Central memory CD8-positive, alpha-beta T cell (primary cell): Measurements from ENCODE around the gene CEP192.

Source experiments
- ATAC-seq: fragments of 150-1000 bp; cut with Tn5 transposase; replicated peaks from 2 replicates; pipeline ENCODE4 v1.10.0; 2022; ENCODE audit warnings: mild to moderate bottlenecking, moderate FRiP score, moderate number of reproducible peaks; ENCODE audit not compliant: poor library complexity, severe bottlenecking; ENCODE audit errors: extremely low read depth
- DNase-seq, 2 donors: peaks; one replicate each; pipeline ENCODE4 v3.0.0; 2021; ENCODE audit warnings: low spot score in 2 of 2
- H3K27ac Mint-ChIP-seq: one replicate; pipeline ENCODE4 v1.8.0; 2022; ENCODE audit warnings: low read depth, mild to moderate bottlenecking, moderate library complexity, mixed read lengths
- H3K27me3 Mint-ChIP-seq: one replicate; pipeline ENCODE4 v1.8.0; 2022; ENCODE audit warnings: mixed read lengths
- H3K36me3 Mint-ChIP-seq: one replicate; pipeline ENCODE4 v1.8.0; 2022; ENCODE audit warnings: mild to moderate bottlenecking, moderate library complexity, mixed read lengths; ENCODE audit not compliant: insufficient read depth
- H3K4me1 Mint-ChIP-seq: one replicate; pipeline ENCODE4 v1.8.0; 2022; ENCODE audit warnings: mixed read lengths
- H3K4me3 Mint-ChIP-seq: one replicate; pipeline ENCODE4 v1.8.0; 2022; ENCODE audit warnings: mild to moderate bottlenecking, moderate library complexity, mixed read lengths
- H3K9me3 Mint-ChIP-seq: one replicate; pipeline ENCODE4 v1.8.0; 2022; ENCODE audit warnings: mixed read lengths

Gene CEP192, protein sequence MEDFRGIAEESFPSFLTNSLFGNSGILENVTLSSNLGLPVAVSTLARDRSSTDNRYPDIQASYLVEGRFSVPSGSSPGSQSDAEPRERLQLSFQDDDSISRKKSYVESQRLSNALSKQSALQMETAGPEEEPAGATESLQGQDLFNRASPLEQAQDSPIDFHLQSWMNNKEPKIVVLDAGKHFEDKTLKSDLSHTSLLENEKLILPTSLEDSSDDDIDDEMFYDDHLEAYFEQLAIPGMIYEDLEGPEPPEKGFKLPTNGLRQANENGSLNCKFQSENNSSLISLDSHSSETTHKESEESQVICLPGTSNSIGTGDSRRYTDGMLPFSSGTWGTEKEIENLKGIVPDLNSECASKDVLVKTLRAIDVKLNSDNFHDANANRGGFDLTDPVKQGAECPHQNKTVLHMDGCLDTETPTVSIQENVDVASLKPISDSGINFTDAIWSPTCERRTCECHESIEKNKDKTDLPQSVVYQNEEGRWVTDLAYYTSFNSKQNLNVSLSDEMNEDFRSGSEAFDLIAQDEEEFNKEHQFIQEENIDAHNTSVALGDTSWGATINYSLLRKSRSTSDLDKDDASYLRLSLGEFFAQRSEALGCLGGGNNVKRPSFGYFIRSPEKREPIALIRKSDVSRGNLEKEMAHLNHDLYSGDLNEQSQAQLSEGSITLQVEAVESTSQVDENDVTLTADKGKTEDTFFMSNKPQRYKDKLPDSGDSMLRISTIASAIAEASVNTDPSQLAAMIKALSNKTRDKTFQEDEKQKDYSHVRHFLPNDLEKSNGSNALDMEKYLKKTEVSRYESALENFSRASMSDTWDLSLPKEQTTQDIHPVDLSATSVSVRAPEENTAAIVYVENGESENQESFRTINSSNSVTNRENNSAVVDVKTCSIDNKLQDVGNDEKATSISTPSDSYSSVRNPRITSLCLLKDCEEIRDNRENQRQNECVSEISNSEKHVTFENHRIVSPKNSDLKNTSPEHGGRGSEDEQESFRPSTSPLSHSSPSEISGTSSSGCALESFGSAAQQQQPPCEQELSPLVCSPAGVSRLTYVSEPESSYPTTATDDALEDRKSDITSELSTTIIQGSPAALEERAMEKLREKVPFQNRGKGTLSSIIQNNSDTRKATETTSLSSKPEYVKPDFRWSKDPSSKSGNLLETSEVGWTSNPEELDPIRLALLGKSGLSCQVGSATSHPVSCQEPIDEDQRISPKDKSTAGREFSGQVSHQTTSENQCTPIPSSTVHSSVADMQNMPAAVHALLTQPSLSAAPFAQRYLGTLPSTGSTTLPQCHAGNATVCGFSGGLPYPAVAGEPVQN (N-terminal part only)

DNA sequence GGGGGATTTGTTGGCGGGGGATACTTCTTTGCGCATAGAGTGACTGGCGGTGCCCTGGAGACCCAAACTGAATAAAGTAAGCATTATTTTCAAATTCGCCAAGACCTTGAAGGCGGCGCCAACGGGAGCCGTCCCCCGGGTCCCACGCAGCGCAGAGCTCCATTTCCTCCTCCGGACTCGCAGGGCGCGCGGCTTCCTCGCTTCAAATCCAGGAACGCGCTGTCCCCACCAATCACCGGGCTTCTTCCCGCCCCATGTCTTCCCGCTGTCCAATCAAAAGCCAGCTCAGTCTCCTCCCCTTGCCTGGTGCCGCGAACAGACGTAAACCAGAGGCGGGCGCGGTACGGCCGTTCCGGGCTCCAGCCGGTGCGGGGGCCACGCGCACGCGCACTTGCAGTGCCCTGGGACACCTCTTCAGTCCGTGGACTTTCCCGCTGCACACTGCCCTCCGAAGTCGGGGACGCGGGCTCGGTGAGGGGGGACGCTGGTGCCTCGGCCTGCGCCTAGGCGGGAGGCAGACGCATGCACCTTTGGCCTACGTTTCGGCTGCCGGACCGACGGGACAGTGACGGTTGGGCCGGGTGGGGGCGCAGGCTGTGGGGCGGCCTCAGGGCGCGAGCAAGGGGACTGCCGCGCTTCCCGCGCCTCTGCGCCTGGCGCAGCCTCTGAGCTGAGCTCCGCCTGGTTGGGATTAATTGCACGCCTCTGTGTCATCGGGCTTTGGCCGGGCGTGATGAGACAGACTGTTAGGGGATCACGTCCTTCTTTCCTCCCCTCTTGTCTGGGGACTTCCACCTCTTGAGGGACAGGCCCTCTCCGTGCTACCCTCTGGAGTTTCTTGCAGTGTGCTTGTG is at the start of gene CEP192:
Gene CEP192, plus strand, starts transcription at position 396 of the 854 bp plus-strand sequence. CDS start 8,063 bp downstream, outside the sequence.
- Mint-ChIP-seq H3K27me3 (no peaks in the 10 kb centered on the region), H3K4me1 (peaks cover 32% of the 10 kb centered on the region), H3K36me3 (peaks cover 23% of the 10 kb centered on the region), H3K4me3 (peak within 1 kb of the TSS; percentile 94), H3K9me3 (no peaks in the 10 kb centered on the region), H3K27ac (peak within 1 kb of the TSS; percentile 31)
- ATAC-seq, result peak; percentile 94
- peak; percentile 95 to 98 for DNase-seq

DNA sequence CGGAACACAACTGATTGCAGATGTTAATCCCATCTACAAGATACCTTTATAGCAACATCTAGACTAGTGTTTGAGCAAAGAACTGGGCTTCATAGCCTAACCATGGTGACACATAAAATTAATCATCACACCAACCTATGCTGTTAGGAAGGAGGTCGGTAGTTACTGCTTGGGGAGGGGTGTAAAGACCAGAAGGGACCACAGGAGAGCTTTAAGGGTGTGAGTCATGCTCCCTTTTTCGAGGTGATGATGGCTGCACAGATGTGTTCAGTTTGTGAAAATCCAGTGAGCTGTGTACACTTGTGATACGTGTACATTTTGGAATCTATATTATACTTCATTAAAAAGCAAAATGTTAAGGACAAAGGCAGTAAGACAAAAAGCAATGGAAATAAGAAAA is 47.9 kb upstream of the CEP192 start:
- no peak overlapping the region for H3K27ac Mint-ChIP-seq
- no peak for ATAC-seq

DNA sequence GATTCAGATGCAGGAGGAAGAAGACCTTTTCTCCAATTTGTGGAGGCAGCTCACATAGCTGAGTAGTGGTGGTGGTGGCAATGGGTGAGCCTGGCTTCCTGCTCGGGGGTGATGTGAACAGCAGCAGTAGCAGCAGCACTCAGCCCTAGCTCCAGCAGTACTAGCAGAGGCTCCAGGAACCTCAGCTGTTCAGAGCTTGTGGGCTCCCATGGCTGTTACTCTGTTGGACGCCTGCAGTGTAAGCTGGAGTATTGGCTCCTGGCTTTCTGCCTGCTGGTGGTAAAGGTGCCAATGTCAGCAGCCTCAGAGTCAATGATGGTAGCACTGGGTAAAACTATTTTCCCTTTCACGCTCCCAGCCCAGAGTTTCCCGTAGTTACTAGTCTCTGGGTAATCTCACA is 46.5 kb upstream of the CEP192 start:
- Mint-ChIP-seq H3K27me3 (no peaks in the 10 kb centered on the region), H3K4me1 (peaks cover 19% of the 10 kb centered on the region), H3K27ac (no peak overlapping the region), H3K36me3 (peaks cover 18% of the 10 kb centered on the region), H3K9me3 (no peaks in the 10 kb centered on the region), H3K4me3 (no peak overlapping the region)
- DNase-seq, result no peak
- no peak for ATAC-seq

More for the DNA sequence above, 47.9 kb upstream of the CEP192 start:
- DNase-seq, result no peak
- H3K9me3 Mint-ChIP-seq, result no peaks in the 10 kb centered on the region
- no peak overlapping the region for H3K4me3 Mint-ChIP-seq
- peaks cover 9% of the 10 kb centered on the region for H3K36me3 Mint-ChIP-seq
- no peaks in the 10 kb centered on the region for H3K27me3 Mint-ChIP-seq
- H3K4me1 Mint-ChIP-seq, result peaks cover 19% of the 10 kb centered on the region

DNA sequence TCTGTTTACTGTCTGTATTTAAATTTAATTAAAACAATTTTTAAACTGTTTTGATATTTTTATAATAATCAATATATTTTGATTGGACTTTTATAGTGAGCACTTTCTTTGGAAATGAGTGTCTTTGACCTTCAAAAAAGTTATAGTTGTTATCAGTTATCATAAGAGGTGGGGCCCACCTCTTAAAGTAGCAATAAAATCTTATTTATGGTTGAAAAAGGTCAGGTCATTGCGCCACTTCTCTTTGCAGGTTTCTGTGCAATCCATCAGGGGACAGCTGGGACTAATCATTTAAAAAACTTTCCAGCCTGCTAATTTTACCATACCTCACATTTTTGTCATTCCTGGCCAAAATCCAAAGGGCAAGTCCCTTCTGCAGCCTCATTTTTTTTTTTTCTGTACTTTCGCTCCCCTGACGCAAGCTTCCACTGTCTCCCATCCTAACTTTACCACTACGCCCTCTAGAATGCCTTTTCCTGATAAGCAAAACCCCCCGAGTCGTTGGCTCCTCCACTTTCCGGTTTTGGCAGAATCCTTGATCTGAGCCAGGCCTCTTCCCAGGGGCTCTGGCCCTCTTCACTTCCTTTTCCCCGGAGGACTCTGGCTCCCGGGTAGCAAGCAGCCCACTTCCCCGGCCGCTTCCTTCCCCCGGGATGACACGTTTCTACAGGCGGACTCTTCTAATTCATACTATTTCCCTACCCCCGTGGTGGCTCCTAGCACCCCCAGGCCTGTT is 44.4 kb upstream of the CEP192 start:
- no peaks in the 10 kb centered on the region for H3K27me3 Mint-ChIP-seq
- ATAC-seq (no peak), DNase-seq (no peak)
- H3K36me3 Mint-ChIP-seq, result peaks cover 19% of the 10 kb centered on the region
- H3K4me1 Mint-ChIP-seq, result peaks cover 19% of the 10 kb centered on the region
- H3K4me3 Mint-ChIP-seq, result peak overlapping the region; percentile 87
- peak overlapping the region; percentile 96 for H3K27ac Mint-ChIP-seq
- no peaks in the 10 kb centered on the region for H3K9me3 Mint-ChIP-seq

DNA sequence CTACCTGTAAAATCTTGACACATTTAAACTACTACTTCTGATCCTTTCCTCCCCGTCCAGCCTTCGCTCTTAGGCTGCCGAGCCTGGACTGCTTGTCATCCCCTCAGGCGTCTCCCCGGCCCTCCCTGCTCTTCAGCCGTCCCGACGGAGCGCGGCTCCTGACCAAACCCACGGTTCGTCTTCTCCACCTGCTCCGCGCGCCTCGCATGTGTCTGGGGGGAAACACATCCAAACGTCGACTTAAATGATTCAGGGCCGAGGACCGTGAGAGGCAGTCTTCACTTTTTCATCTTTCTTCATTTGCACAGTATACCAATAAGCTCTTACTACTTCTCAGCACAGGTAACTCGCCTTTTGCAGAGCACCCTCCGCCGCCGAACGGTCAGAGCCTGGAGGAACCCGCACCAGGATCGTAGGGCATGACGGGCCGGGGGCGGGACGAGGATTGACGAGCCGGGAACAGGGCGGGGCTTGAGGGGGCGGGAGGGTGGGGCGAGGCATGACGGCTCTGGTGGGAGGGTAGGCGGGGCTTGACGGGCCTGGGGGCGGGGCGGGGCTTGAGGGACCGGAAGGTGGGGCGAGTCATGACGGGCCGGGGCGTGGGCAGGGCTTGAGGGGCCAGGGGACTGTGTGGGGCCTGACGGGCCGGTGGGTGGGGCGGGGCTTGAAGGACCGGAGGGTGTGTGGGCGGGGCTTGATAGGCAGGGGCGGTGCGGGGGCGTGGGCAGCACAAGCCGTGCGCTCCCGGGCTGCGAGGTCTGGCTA is 43.7 kb upstream of the CEP192 start, which contains the start of gene SEH1L:
Gene SEH1L, plus strand, starts transcription at position 727 of the 765 bp plus-strand sequence. CDS start 111 bp downstream, outside the sequence.
- no peaks in the 10 kb centered on the region for H3K9me3 Mint-ChIP-seq
- peak; percentile 83 for ATAC-seq
- peaks cover 19% of the 10 kb centered on the region for H3K4me1 Mint-ChIP-seq
- no peaks in the 10 kb centered on the region for H3K27me3 Mint-ChIP-seq
- H3K4me3 Mint-ChIP-seq, result peak within 1 kb of the TSS; percentile 87
- peak within 1 kb of the TSS; percentile 96 for H3K27ac Mint-ChIP-seq
- peaks cover 19% of the 10 kb centered on the region for H3K36me3 Mint-ChIP-seq
- DNase-seq, result peak; percentile 94 to 96

DNA sequence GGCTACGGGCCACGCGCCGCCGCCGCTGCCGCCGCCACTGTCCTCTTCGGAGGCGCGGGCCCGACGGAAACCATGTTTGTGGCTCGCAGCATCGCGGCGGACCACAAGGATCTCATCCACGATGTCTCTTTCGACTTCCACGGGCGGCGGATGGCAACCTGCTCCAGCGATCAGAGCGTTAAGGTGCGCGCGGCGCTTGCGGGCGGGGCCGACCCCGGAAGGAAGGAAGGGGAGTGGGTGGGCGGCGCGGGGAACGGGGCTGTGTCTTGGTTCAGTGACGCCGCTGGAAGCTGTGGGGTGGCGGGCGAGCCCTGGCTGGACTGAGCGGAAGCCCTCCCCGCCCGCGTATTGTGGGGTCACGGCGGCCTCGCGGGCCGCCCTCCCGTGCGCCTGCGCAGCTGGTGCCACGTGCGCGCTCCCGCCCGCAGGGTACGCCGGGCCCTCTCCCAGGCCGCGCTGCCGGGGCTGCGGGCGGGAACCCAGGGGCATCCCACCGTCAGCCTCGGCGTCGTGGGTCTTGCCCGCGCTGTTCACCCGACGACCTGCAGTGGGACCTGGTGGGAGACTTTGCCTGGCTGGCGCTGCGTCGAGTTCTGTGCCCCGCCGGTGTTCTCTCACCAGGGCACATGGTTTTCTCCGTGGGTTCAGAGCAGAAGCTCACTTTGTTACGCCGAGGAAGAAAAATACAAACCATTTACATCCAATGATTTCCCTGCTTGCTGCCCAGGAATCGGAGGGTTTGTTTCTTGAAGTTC is 42.9 kb upstream of the CEP192 start:
- Mint-ChIP-seq H3K4me1 (peaks cover 19% of the 10 kb centered on the region), H3K27ac (peak overlapping the region; percentile 96), H3K27me3 (no peaks in the 10 kb centered on the region), H3K36me3 (peaks cover 20% of the 10 kb centered on the region), H3K4me3 (peak overlapping the region; percentile 87), H3K9me3 (no peaks in the 10 kb centered on the region)
- ATAC-seq (peak; percentile 82), DNase-seq (peak; percentile 95)

DNA sequence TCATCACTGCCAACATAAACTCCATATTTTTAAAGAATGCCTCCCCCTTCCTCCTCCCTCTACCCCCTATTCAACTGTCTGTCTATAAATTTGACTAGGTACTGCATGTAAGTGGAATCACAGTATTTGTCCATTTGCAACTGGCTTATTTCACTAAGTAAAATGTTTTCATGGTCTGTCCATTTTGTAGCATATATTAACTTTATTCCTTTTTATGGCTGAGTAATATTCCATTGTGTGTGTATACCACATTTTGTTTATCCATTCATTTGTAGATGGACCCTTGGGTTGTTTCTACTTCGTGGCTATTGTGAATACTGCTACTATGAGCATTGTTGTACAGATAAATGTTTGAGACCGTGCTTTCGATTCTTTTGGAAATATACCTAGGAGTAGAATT is 32.7 kb upstream of the CEP192 start:
- Mint-ChIP-seq H3K4me1 (peaks cover 5% of the 10 kb centered on the region), H3K27ac (no peak overlapping the region), H3K27me3 (no peaks in the 10 kb centered on the region), H3K4me3 (no peak overlapping the region), H3K9me3 (no peaks in the 10 kb centered on the region), H3K36me3 (peaks cover 28% of the 10 kb centered on the region)
- ATAC-seq, result no peak
- no peak for DNase-seq

DNA sequence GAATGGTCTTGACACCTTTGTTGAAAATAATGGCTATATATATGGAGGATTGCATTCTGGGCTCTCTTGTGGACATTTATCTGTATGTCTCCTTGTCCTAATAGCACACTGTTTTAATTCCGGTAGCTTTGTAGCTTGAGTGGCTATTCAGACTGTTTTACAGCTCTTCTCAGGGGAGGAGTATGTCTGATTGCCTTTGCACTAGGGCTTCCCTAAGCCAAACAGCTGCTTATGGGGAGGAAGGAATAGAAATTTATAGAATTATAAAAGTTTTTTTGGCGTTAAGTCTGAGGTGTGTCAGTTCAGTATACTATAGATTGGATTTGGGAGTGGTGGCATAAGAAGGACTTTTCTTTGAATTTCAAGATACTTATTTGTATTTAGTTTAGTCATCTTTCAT is 30.8 kb upstream of the CEP192 start:
- DNase-seq (no peak), ATAC-seq (no peak)
- Mint-ChIP-seq H3K27ac (no peak overlapping the region), H3K36me3 (peaks cover 38% of the 10 kb centered on the region), H3K4me1 (peaks cover 5% of the 10 kb centered on the region), H3K27me3 (no peaks in the 10 kb centered on the region), H3K4me3 (no peak overlapping the region), H3K9me3 (no peaks in the 10 kb centered on the region)

DNA sequence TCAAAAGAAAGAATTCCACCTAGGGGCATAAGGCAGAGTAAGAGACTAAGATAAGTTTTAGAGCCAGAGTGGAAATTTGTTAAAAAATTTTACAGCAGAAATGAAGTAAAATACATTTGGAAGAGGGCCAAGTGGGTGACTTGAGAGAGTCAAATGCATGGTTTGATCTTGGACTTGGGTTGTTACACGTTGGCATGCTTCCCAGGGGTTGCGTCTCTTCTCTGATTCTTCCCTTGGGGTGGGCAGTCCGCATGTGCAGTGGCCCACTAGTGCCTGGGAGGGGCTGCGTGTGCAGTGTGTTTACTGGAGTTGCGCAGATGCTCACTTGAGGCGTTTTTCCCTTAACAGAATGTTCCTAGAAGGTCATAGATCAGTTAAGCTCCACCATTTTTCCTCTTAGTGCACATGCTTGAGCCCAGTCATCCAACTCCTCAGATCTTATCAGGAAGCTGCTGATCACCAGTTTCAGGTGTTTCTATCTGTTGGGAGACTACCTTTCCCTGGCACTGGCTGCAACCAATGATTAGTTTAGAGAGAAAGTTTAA is 30.2 kb upstream of the CEP192 start:
- Mint-ChIP-seq H3K4me1 (peaks cover 5% of the 10 kb centered on the region), H3K36me3 (peaks cover 43% of the 10 kb centered on the region), H3K4me3 (no peak overlapping the region), H3K9me3 (no peaks in the 10 kb centered on the region), H3K27ac (no peak overlapping the region), H3K27me3 (no peaks in the 10 kb centered on the region)
- DNase-seq, result no peak
- no peak for ATAC-seq

DNA sequence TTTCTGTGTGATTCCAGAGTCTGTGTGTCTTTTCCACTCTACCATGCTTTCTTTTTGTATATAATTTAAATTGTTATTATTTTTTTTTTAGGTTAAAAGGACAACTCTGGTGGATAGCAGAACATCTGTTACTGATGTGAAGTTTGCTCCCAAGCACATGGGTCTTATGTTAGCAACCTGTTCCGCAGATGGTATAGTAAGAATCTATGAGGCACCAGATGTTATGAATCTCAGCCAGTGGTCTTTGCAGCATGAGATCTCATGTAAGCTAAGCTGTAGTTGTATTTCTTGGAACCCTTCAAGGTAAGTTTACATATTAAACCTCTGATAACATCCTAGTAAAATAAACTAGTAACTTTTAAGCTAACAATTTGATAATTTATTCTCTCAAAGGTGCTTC is 28.1 kb upstream of the CEP192 start:
- ATAC-seq (no peak), DNase-seq (no peak)
- Mint-ChIP-seq H3K9me3 (no peaks in the 10 kb centered on the region), H3K4me1 (peaks cover 5% of the 10 kb centered on the region), H3K27ac (no peak overlapping the region), H3K27me3 (no peaks in the 10 kb centered on the region), H3K36me3 (peaks cover 39% of the 10 kb centered on the region), H3K4me3 (no peak overlapping the region)
